Left ventricle myocardium inferior (tissue), 1 donor: Measurements from ENCODE around the gene IREB2. TPM values are rescaled to one million over a fixed set of nuclear protein-coding genes. Genes with fewer than 3 reads are reported as not detected.

ENCODE experiments used
- DNase-seq: peaks from one replicate; pipeline ENCODE4 v3.0.0-alpha.2; 2020
- H3K27ac ChIP-seq: fragments of 200-600 bp; replicated peaks from 2 replicates; pipeline ENCODE4 v1.8.0; 2021
- H3K27me3 ChIP-seq: fragments of 200-600 bp; 2 replicates; pipeline ENCODE4 v1.8.0; 2021; ENCODE audit warnings: low read depth
- H3K36me3 ChIP-seq: fragments of 200-600 bp; 2 replicates; pipeline ENCODE4 v1.8.0; 2021
- H3K4me1 ChIP-seq: fragments of 200-600 bp; 2 replicates; pipeline ENCODE4 v1.8.0; 2021
- H3K4me3 ChIP-seq: fragments of 200-600 bp; 2 replicates; pipeline ENCODE4 v1.8.0; 2021; ENCODE audit warnings: mild to moderate bottlenecking, moderate library complexity
- H3K9me3 ChIP-seq: fragments of 200-600 bp; replicated peaks from 2 replicates; pipeline ENCODE4 v1.8.0; 2021
- CTCF ChIP-seq: fragments of 200-600 bp; IDR thresholded peaks from 2 replicates; pipeline ENCODE4 v1.8.0; 2021; ENCODE audit warnings: antibody characterized with exemption, mild to moderate bottlenecking, borderline replicate concordance
- intact Hi-C: fragments of 100-400 bp; cut with micrococcal nuclease; formaldehyde crosslinking; loops from one replicate; pipeline ENCODE4 v1.11.0; 2022
- total RNA-seq: library from RNA; stranded (reverse); fragmentation: NEBNext Ultra II Directional; extraction: Animal tissue kit (Norgen Biotek cat#: 25700); gene quantifications from one replicate; pipeline ENCODE4 v1.2.1, GENCODE V29; 2021
- donor health status: DM: no; HTN: yes; CAD: no; lungs with severe emphysema.

Gene IREB2
- total RNA-seq, 1 donor from 2014 or later, result 23.6 TPM

GRCh38 chr15:78390826-78391225 is 47.2 kb upstream of the IREB2 start:
- DNase-seq, result no peak
- no peaks in the 10 kb centered on the region for H3K9me3 ChIP-seq
- H3K36me3 ChIP-seq, result no peaks in the 10 kb centered on the region
- no peak overlapping the region for H3K4me3 ChIP-seq
- no peak overlapping the region for H3K27ac ChIP-seq
- H3K4me1 ChIP-seq, result no peaks in the 10 kb centered on the region
- no peak for TF ChIP-seq CTCF
- intact Hi-C loops, result loop anchor here (10.0 kb wide), 1 partner anchor 46 kb away; the partner anchor contains the start of gene CRABP1
- H3K27me3 ChIP-seq, result peaks cover 78% of the 10 kb centered on the region

- TF ChIP-seq CTCF, result no peak
- no peaks in the 10 kb centered on the region for H3K9me3 ChIP-seq
- peaks cover 69% of the 10 kb centered on the region for H3K27me3 ChIP-seq
These were observed 46.2 kb upstream of the IREB2 start for GRCh38 chr15:78391781-78392180.

GRCh38 chr15:78392430-78392829 is 45.6 kb upstream of the IREB2 start:
- Histone ChIP-seq H3K9me3 (no peaks in the 10 kb centered on the region), H3K4me3 (no peak overlapping the region), H3K27ac (no peak overlapping the region), H3K27me3 (peaks cover 62% of the 10 kb centered on the region), H3K36me3 (no peaks in the 10 kb centered on the region), H3K4me1 (no peaks in the 10 kb centered on the region)
- DNase-seq, result no peak
- intact Hi-C loops, result loop anchor here (10.0 kb wide), 1 partner anchor 48 kb away; the partner anchor contains the start of gene CRABP1
- no peak for TF ChIP-seq CTCF

More at GRCh38 chr15:78391781-78392180, 46.2 kb upstream of the IREB2 start:
- Histone ChIP-seq H3K4me1 (no peaks in the 10 kb centered on the region), H3K4me3 (no peak overlapping the region), H3K36me3 (no peaks in the 10 kb centered on the region), H3K27ac (no peak overlapping the region)
- no peak for DNase-seq
- intact Hi-C loops, result loop anchor here (10.0 kb wide), 1 partner anchor 47 kb away; the partner anchor contains the start of gene CRABP1

GRCh38 chr15:78393137-78393536 is 44.9 kb upstream of the IREB2 start:
- no peak overlapping the region for H3K4me3 ChIP-seq
- no peaks in the 10 kb centered on the region for H3K36me3 ChIP-seq
- H3K4me1 ChIP-seq, result no peaks in the 10 kb centered on the region
- no peak for TF ChIP-seq CTCF
- DNase-seq, result no peak
- no peak overlapping the region for H3K27ac ChIP-seq
- no peaks in the 10 kb centered on the region for H3K9me3 ChIP-seq
- intact Hi-C loops, result loop anchor here (10.0 kb wide), 1 partner anchor 48 kb away; the partner anchor contains the start of gene CRABP1
- H3K27me3 ChIP-seq, result peaks cover 55% of the 10 kb centered on the region

GRCh38 chr15:78394026-78394425 is 44.0 kb upstream of the IREB2 start:
- no peak overlapping the region for H3K27ac ChIP-seq
- intact Hi-C loops, result loop anchor here (10.0 kb wide), 1 partner anchor 49 kb away; the partner anchor contains the start of gene CRABP1
- H3K27me3 ChIP-seq, result peaks cover 46% of the 10 kb centered on the region
- H3K9me3 ChIP-seq, result no peaks in the 10 kb centered on the region
- no peak for TF ChIP-seq CTCF
- no peaks in the 10 kb centered on the region for H3K4me1 ChIP-seq
- H3K36me3 ChIP-seq, result no peaks in the 10 kb centered on the region
- DNase-seq, result no peak
- no peak overlapping the region for H3K4me3 ChIP-seq
